Activated CD4-positive, CD25-positive, alpha-beta regulatory T cell (primary cell): ENCODE data around the gene VWA8.
"Not testable (repeated sequence)": the region's sequence is repeated elsewhere in the genome, so short reads cannot be mapped to it uniquely, and the experiment has no call there.

Experiments
- DNase-seq, 4 experiments: peaks; one replicate each; lab custom pipeline; 2025; lab: John Stamatoyannopoulos, UW

The VWA8 gene

GRCh38 chr13:41966671-41967070 lies 5.8 kb upstream of the VWA8 start:
- DNase-seq, result no peak

- DNase-seq, result no peak
These were observed 2.1 kb upstream of the VWA8 start for GRCh38 chr13:41962994-41963393.

GRCh38 chr13:41961466-41961760 lies 504 bp upstream of the VWA8 start:
- DNase-seq, result no peak

- no peak for DNase-seq
These were observed 685 bp downstream of the VWA8 start for GRCh38 chr13:41960211-41960636.

GRCh38 chr13:41956272-41956671 lies 4.6 kb downstream of the VWA8 start:
- no peak for DNase-seq

DNA sequence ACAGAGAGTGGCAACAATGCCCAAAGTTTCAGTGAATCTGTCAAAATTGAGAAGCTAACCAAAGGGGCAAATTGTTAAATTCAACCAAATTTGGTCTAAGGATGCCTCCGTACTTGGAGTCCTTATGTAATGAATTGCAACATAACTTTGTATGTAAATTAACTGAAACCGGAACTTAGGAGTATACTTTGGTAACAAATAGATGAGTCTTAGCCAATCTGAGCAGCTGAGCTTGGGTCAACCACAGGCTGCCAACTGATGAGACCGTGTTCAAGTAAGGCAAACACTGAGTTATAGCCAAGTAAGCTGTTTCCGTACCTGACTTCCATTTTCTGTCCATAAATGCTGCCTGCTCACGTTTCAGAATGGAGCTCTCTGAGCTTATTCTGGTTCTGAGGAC lies 5.3 kb downstream of the VWA8 start:
- DNase-seq, result no peak

- DNase-seq, result no peak
These were observed 6.7 kb downstream of the VWA8 start for GRCh38 chr13:41954226-41954625.

GRCh38 chr13:41952749-41953148 lies 8.2 kb downstream of the VWA8 start:
- DNase-seq, result no peak

- not testable (repeated sequence) for DNase-seq
These were observed 11.8 kb downstream of the VWA8 start for GRCh38 chr13:41949104-41949503.

DNA sequence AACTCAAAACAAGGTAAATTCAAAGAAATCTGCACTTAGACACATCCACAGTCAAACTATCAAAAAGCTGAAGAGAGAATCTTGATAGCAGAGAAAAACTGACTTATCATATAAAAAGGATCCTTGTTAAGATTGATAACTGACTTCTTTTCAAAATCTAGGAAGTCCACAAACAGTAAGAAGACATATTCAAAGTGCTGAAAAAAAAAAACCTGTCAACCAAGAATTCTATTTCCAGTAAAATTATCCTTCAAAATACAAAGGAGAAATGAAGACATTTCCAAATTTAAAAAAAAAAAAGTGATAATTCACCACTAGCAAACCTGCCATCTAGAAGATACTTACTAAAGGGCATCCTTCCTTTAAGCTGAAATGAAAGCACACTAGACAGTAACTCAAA lies 15.0 kb downstream of the VWA8 start:
- DNase-seq, result no peak

DNA sequence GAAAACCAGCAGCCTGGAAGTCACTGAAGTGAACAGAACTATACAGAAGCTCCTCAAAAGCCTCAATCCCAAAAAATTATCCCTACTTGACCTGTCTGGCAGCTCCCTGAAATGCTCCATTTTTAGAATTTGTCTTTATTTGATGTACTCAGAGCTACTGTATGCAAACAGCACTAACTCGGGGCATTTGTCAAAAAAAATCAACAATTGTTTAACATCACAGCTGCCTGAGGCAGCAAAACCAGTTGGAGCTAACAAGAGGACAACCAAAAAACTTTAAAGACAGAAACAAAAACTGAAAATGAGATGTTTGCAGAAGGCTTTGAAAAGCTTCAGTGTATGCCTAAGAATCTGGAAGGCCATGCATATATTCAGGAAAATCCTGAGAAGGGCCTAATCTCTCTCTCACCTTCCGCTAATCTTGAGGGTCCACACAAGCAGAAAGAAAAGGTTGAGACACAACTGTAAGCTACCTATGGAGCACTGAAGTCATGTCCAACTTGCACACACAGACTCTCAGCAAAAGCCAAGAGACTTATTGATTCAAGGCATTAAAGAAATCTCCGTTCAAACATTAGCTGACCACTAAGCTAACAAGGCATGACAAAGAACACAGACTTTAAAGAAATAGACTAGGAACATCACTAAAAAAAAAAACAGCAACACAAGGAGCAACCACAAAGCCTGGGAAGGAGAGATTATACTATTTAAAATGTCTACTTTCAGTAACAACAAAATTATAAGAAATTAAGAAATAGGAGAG lies 16.1 kb downstream of the VWA8 start:
- DNase-seq, result no peak

DNA sequence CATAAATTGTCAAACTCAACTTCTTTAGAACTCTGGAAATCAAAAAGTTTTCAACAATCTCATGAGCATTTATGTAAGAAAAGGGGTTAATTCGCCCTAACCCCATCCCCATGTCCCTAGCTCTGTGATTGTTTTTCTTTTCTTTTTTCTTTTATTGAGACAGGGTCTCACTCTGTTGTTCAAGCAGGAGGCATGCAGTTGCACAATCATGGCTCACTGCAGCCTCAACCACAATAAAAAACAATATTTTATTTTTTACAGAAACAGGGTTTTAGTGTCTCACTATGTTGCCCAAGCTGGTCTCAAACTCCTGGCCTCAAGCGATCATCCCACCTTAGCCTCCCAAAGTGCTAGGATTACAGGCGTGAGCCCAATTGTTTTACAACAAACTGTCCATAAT lies 16.7 kb downstream of the VWA8 start:
- no peak for DNase-seq

DNA sequence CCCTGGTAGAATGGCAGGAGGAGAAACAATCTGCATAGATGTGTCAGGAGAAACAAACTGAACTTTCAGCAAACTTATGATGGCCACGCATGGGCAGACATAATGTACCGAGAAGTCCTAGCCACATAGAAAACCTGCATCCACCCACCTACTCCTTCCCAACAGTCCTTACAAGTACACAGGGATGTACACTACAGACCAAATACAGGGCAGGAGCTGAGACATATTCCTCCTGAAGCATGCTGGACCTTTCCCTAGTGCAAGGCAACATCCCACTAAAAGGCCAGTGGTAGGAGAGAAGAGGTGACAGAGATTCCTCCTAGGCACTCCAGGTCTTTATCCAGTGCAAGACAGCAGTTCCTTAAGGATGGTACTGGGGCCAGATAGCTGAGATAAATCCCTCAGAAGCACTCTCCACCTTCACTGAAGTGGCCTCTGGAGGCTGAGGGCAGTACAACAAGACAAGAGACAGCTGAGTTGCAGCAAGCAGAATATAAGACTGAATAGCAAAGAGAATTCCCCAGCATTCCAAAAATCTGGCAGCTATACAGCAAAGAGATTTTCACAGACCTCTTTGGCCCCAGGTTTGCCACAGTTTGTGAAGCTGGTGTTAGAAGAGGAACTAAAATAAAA lies 18.3 kb downstream of the VWA8 start:
- no peak for DNase-seq

DNA sequence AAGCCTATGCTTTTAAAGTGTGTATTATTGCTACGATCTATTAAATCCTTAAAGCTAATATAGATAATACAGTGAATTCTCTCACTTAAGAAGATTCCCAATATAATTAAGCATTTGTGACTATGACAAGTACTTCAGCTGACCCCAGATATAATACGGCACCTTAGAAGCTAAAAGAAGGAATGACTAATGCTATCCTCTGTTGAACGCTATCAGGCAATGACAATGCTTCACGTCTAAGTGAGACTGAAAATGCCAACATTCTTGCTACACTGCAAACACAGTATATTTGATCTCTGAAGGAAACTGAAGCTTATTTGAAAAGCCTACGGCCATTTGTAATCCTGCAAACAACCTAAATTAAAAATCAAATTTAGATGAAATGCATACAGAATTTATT lies 19.7 kb downstream of the VWA8 start:
- no peak for DNase-seq

- DNase-seq, result no peak
These were observed 21.5 kb downstream of the VWA8 start for GRCh38 chr13:41939398-41939797.

DNA sequence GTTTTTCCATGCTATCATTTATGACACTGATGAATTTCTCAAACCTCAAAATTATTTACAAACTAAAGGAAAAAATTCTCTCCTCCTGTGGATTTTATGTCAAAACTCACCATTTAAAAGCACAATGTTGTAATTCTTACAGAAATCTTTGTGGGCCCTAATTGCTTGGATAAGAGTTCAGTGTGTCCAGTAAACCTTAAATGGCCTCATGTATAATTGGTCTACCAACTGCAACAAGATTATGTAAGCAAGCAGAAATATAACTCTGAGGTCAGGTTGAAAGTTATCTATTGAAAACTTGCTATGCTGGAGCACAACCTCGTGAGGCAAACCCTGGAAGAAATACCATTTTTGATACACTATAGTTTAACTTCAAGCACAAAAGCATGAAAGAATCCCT lies 22.0 kb downstream of the VWA8 start:
- no peak for DNase-seq

- DNase-seq, result no peak
These were observed 23.5 kb downstream of the VWA8 start for GRCh38 chr13:41937388-41937787.

GRCh38 chr13:41935501-41935900 lies 25.4 kb downstream of the VWA8 start:
- no peak for DNase-seq

GRCh38 chr13:41934994-41935393 lies 25.9 kb downstream of the VWA8 start:
- no peak for DNase-seq

GRCh38 chr13:41934120-41934519 lies 26.8 kb downstream of the VWA8 start:
- no peak for DNase-seq

DNA sequence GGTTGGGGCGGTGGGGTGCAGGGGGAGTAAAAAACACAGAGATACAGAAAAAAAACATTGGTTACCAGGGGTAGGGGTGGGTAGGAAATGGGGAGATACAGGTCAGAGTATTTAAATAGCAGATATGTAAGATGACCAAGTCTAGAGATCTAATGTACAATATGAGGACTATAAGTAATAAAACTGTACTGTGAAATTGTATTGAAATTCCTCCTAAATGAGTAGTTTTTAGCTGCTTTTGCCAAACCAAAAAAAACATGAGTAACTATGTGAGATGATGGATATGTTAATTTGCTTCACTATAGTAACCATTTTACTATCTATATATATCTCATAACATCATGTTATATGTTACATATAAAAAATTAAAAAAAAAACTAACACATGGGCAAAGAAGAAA lies 29.6 kb downstream of the VWA8 start:
- DNase-seq, result no peak

DNA sequence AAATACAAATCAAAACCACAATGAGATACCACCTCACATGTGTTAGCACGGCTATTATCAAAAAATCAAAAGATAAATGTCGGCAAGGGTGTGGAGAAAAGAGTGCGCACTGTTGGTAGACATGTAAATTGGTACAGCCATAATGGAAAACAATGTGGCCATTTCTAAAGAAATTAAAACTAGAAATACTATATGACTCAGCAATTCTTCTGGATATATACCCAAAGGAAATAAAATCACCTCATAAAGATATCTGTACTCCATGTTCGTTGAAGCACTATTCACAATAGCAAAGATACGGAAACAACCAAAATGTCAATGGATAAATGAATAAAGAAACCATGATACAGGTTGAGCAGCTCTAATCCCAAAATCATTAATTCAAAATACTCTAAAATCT lies 30.8 kb downstream of the VWA8 start:
- no peak for DNase-seq

DNA sequence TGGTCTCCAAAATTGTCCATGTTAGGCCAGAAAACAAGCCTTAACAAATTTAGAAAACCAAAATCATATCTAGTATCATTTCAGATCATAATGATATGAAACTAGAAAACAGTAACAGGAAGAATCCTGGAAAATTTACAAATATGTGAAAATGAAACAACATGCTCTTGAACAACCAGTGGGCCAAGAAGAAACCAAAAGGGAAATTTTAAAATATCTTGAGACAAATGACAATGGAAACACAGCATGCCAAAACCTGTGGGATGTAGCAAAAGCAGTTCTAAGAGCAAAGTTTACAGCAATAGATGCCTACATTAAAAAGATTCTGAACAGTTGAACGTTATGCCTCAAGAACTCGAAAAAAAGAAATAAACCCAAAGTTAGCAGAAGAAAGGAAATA lies 32.6 kb downstream of the VWA8 start:
- DNase-seq, result no peak

GRCh38 chr13:41925014-41925413 lies 35.9 kb downstream of the VWA8 start:
- DNase-seq, result no peak
